ENCODE measurements around the gene ARHGAP31. TPM values are rescaled to one million over a fixed set of nuclear protein-coding genes. Genes with fewer than 3 reads are reported as not detected.

The ARHGAP31 gene
- total RNA-seq, 2 experiments from 2014 or later = 1.4 to 8.3 TPM

- H3K27ac Mint-ChIP-seq = no peak overlapping the region
- no peak overlapping the region for H3K4me3 Mint-ChIP-seq
Observed at GRCh38 chr3:119436977-119437376, 142.8 kb downstream of the ARHGAP31 start.

GRCh38 chr3:119437691-119438258 lies 143.6 kb downstream of the ARHGAP31 start:
- DNase-seq (no peak), ATAC-seq (no peak)
- Mint-ChIP-seq H3K36me3 (peaks cover 77% of the 10 kb centered on the region), H3K4me3 (no peak overlapping the region), H3K27ac (no peak overlapping the region), H3K9me3 (ENCODE audit: low read depth) (no peaks in the 10 kb centered on the region), H3K4me1 (peaks cover 4% of the 10 kb centered on the region), H3K27me3 (no peaks in the 10 kb centered on the region)
- CTCF ChIA-PET = interaction anchor here (0.8 to 1.1 kb wide), 2 partner anchors 10 to 196 kb away, joined by 3 read pairs; no protein-coding TSS in a partner anchor

More at GRCh38 chr3:119436977-119437376, 142.8 kb downstream of the ARHGAP31 start:
- H3K36me3 Mint-ChIP-seq = peaks cover 73% of the 10 kb centered on the region
- CTCF ChIA-PET = interaction anchor here (0.7 kb wide), 1 partner anchor 254 kb away, joined by 3 read pairs; no protein-coding TSS in a partner anchor
- H3K9me3 Mint-ChIP-seq (ENCODE audit: low read depth) = peaks cover under 1% of the 10 kb centered on the region
- peaks cover 4% of the 10 kb centered on the region for H3K4me1 Mint-ChIP-seq
- no peaks in the 10 kb centered on the region for H3K27me3 Mint-ChIP-seq
- no peak for DNase-seq
- ATAC-seq = no peak

DNA sequence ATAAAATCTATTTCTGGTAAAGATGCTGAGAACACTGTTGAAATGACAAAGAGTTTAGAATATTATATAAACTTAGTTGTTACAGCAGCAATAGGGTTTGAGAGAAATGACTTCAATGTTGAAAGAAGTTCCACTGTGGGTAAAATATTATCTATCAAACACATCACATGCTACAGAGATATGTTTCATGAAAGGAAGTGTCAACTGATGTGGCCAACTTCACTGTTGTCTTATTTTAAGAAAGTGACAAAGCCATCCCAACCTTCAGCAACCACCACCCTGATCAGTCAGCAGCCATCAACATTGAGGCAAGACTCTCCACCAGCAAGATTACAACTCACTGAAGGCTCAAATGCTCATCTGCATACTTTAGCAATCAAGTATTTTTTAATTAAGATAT lies 149.0 kb downstream of the ARHGAP31 start:
- no peak overlapping the region for H3K4me3 Mint-ChIP-seq
- peaks cover 2% of the 10 kb centered on the region for H3K9me3 Mint-ChIP-seq (ENCODE audit: low read depth)
- peaks cover 12% of the 10 kb centered on the region for H3K4me1 Mint-ChIP-seq
- H3K27me3 Mint-ChIP-seq = no peaks in the 10 kb centered on the region
- peaks cover 71% of the 10 kb centered on the region for H3K36me3 Mint-ChIP-seq
- DNase-seq (no peak), ATAC-seq (no peak)
- no peak overlapping the region for H3K27ac Mint-ChIP-seq
- CTCF ChIA-PET = no interaction called here

DNA sequence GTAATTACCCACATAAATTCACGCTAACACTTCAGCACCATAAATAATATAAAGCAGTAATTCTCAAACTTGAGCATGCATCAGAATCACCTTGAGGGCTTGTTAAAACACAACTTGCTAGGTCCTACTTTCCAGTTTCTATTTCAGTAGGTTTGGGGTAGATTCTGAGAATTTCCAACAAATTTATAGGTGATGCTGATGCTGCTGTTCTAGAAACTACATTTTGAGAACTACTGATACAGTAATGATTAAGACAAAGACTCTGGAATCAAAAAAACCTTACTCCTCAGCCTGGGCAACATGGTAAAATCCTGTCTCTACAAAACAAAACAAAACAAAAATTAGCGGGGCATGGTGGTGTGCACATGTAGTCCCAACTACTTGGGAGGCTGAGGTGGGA lies 150.4 kb downstream of the ARHGAP31 start:
- CTCF ChIA-PET = no interaction called here
- DNase-seq = no peak
- H3K27me3 Mint-ChIP-seq = no peaks in the 10 kb centered on the region
- peaks cover 12% of the 10 kb centered on the region for H3K4me1 Mint-ChIP-seq
- no peak overlapping the region for H3K27ac Mint-ChIP-seq
- no peak overlapping the region for H3K4me3 Mint-ChIP-seq
- H3K36me3 Mint-ChIP-seq = peaks cover 67% of the 10 kb centered on the region
- no peak for ATAC-seq
- H3K9me3 Mint-ChIP-seq (ENCODE audit: low read depth) = peaks cover 2% of the 10 kb centered on the region

DNA sequence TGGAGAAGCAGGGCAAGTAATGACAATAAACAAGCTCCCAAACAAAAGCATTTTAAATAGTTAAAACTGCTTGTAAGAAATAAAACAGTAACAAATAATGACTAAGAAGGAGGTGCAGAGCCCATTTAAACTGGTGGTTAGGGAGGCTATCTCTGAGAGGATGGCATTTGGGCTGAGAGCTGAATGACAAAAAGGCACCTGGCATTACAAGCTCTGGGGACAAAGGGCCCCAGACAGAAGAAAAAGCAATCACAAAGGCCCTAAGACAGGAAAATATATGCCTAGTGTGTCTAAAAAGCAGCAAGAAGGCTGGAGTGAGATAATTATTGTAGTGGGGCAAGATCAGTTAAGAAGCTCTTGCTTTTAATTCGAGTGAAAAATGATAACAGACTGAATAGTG lies 159.6 kb downstream of the ARHGAP31 start:
- no peaks in the 10 kb centered on the region for H3K27me3 Mint-ChIP-seq
- H3K36me3 Mint-ChIP-seq = peaks cover 53% of the 10 kb centered on the region
- CTCF ChIA-PET = no interaction called here
- no peak overlapping the region for H3K27ac Mint-ChIP-seq
- no peak for DNase-seq
- no peaks in the 10 kb centered on the region for H3K9me3 Mint-ChIP-seq (ENCODE audit: low read depth)
- no peak overlapping the region for H3K4me3 Mint-ChIP-seq
- ATAC-seq = no peak
- peaks cover 7% of the 10 kb centered on the region for H3K4me1 Mint-ChIP-seq

DNA sequence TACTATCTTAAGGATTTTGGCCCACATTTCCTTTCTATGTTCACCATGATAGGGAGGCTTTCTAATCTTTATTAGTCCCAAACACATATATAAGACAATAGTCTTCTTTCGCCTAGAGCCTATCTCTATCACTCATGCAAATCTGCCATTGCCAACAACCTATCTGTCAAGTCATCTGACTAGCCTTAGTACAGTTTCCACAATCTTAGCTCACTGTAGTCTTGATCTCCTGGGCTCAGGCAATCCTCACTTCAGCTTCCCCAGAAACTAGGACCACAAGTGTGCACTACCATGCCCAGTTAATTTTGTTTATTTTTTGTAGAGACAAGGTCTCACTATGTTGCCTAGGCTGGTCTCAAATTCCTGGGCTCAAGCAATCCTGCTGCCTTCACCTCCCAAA lies 162.3 kb downstream of the ARHGAP31 start:
- H3K27me3 Mint-ChIP-seq = no peaks in the 10 kb centered on the region

DNA sequence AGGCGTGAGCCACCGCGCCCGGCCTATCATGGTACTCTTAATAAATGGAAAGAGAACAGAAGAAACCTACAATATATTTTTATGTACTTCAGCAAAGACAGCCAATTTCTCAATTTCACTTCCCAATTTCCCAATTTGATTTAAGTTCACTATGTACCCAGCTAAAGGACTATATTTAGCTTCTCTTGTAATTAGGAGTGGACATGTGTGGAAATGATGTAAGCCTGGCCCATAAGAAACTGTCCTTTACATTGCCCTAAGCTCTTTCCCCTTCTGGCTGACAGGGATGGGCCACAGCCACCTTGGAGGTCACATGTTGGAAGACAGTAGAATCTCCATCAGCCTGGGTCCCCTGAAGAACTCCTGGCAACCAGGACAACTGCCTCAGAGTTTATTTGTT lies 163.1 kb downstream of the ARHGAP31 start:
- no peak for ATAC-seq
- CTCF ChIA-PET = no interaction called here

More for the DNA sequence above, 162.3 kb downstream of the ARHGAP31 start:
- Mint-ChIP-seq H3K4me3 (no peak overlapping the region), H3K36me3 (peaks cover 60% of the 10 kb centered on the region), H3K9me3 (ENCODE audit: low read depth) (no peaks in the 10 kb centered on the region), H3K27ac (no peak overlapping the region), H3K4me1 (peaks cover 18% of the 10 kb centered on the region)
- CTCF ChIA-PET = no interaction called here
- ATAC-seq (no peak), DNase-seq (no peak)

GRCh38 chr3:119463171-119464169 lies 169.3 kb downstream of the ARHGAP31 start, which contains the start of gene TMEM39A:
Gene TMEM39A (minus strand): TSS chr3:119463615. CDS start chr3:119462074, 1,541 bp downstream.
- peak; percentile 99 for DNase-seq
- H3K27ac Mint-ChIP-seq = peak within 1 kb of the TSS; percentile 98
- peaks cover 53% of the 10 kb centered on the region for H3K4me1 Mint-ChIP-seq
- CTCF ChIA-PET = interaction anchor here (0.6 to 2.9 kb wide), 14 partner anchors 10 to 581 kb away, joined by 3 to 12 read pairs (median 4); partner anchors contain the start of genes ARHGAP31, B4GALT4, CD80 and COX17
- ATAC-seq = peak; percentile 90
- H3K4me3 Mint-ChIP-seq = peak within 1 kb of the TSS; percentile 89
- H3K9me3 Mint-ChIP-seq (ENCODE audit: low read depth) = no peaks in the 10 kb centered on the region
- peaks cover 34% of the 10 kb centered on the region for H3K36me3 Mint-ChIP-seq
- H3K27me3 Mint-ChIP-seq = peaks cover 2% of the 10 kb centered on the region

More for the DNA sequence above, 163.1 kb downstream of the ARHGAP31 start:
- no peaks in the 10 kb centered on the region for H3K9me3 Mint-ChIP-seq (ENCODE audit: low read depth)
- no peak overlapping the region for H3K4me3 Mint-ChIP-seq
- no peak for DNase-seq
- H3K4me1 Mint-ChIP-seq = peaks cover 26% of the 10 kb centered on the region
- no peaks in the 10 kb centered on the region for H3K27me3 Mint-ChIP-seq
- peaks cover 61% of the 10 kb centered on the region for H3K36me3 Mint-ChIP-seq
- H3K27ac Mint-ChIP-seq = no peak overlapping the region

- peaks cover 2% of the 10 kb centered on the region for H3K27me3 Mint-ChIP-seq
- H3K9me3 Mint-ChIP-seq (ENCODE audit: low read depth) = no peaks in the 10 kb centered on the region
- DNase-seq = no peak
- H3K36me3 Mint-ChIP-seq = peaks cover 18% of the 10 kb centered on the region
- H3K4me3 Mint-ChIP-seq = peak overlapping the region; percentile 90
- peak overlapping the region; percentile 92 for H3K27ac Mint-ChIP-seq
- peaks cover 55% of the 10 kb centered on the region for H3K4me1 Mint-ChIP-seq
- no peak for ATAC-seq
- CTCF ChIA-PET = interaction anchor here (0.9 to 1.9 kb wide), 4 partner anchors 17 to 176 kb away, joined by 3 to 6 read pairs (median 3); no protein-coding TSS in a partner anchor
Observed at GRCh38 chr3:119468041-119468440, 173.9 kb downstream of the ARHGAP31 start.

DNA sequence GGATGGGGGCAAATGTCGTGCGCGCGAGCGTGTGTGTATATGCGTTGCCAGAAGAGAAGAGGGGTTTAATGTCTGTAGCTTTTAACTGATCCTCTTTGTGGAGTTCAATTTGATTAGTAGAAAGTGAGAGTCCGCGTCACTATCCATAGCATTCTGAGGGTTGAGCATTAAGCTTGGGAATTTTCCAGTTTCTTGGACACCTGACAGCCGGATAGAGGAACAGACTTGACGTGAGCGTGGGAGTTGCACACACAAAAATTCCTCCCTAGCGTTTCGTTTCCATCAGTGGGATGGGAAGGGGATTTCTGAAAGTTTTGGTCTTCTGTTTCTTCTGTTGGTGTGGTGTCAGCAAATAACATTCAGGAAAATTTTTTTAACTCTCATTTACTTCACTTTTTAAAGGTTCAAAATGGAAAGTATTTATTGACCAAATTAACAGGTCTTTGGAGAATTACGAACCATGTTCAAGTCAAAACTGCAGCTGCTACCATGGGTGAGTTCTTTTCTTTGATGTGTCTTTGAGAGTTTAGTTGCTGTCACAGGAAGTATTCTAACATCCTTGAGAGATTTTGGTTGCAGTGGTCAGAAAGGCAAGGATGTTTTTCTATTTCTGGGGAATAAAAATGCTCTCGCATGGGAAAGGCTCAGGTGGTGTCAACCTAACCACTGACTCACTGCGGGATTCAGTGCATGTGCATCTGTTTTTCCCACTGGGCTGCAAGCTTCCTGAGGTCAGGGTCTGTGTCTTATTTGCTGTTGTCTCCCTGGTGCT lies 175.4 kb downstream of the ARHGAP31 start:
- Mint-ChIP-seq H3K4me1 (peaks cover 47% of the 10 kb centered on the region), H3K9me3 (ENCODE audit: low read depth) (no peaks in the 10 kb centered on the region), H3K36me3 (peaks cover 13% of the 10 kb centered on the region), H3K27ac (peak overlapping the region; percentile 92), H3K27me3 (no peaks in the 10 kb centered on the region), H3K4me3 (peak overlapping the region; percentile 90)
- no peak for ATAC-seq
- CTCF ChIA-PET = interaction anchor here (0.7 to 1.9 kb wide), 4 partner anchors 25 to 39 kb away, joined by 3 to 6 read pairs (median 4); partner anchors contain the start of gene TIMMDC1
- DNase-seq = no peak
